Neural cell (in vitro differentiated cells): ENCODE results near the gene ETV6. TPM values are rescaled to one million over a fixed set of nuclear protein-coding genes. Genes with fewer than 3 reads are reported as not detected.

Experiments used
- H2AFZ ChIP-seq: fragments of 200-600, 300-800 bp; sonication (generic), shearing (Covaris generic); 2 replicates; pipeline ENCODE4 v1.6.0; 2014; ENCODE audit warnings: low read depth, mild to moderate bottlenecking, antibody characterized with exemption, low read length, moderate library complexity
- H3F3A ChIP-seq: fragments of 200-600 bp; shearing (Covaris generic); 2 replicates; pipeline ENCODE4 v1.6.1; 2016; ENCODE audit warnings: mild to moderate bottlenecking, moderate library complexity, mixed read lengths, antibody characterized with exemption, low read length; ENCODE audit not compliant: insufficient read depth, poor library complexity, severe bottlenecking
- H3K27ac ChIP-seq: fragments of 200-600, 300-800 bp; sonication (generic), shearing (Covaris generic); 2 replicates; pipeline ENCODE4 v1.5.1; 2014; ENCODE audit warnings: mild to moderate bottlenecking, low read length, moderate library complexity
- H3K27me3 ChIP-seq: fragments of 300-800, 200-600 bp; sonication (generic), shearing (Covaris generic); 2 replicates; pipeline ENCODE4 v1.6.0; 2014; ENCODE audit warnings: mild to moderate bottlenecking, low read depth, low read length, moderate library complexity; ENCODE audit not compliant: insufficient read depth
- H3K36me3 ChIP-seq: fragments of 300-800, 200-600 bp; sonication (generic), shearing (Covaris generic); 2 replicates; pipeline ENCODE4 v1.5.1; 2014; ENCODE audit warnings: mild to moderate bottlenecking, antibody characterized with exemption, low read length, moderate library complexity; ENCODE audit not compliant: insufficient read depth
- H3K4me2 ChIP-seq: fragments of 300-800, 200-600 bp; sonication (generic), shearing (Covaris generic); 2 replicates; pipeline ENCODE4 v1.6.0; 2014; ENCODE audit warnings: mild to moderate bottlenecking, low read length
- H3K4me3 ChIP-seq: fragments of 300-800, 200-600 bp; sonication (generic), shearing (Covaris generic); 2 replicates; pipeline ENCODE4 v1.5.1; 2014; ENCODE audit warnings: mild to moderate bottlenecking, low read length, moderate library complexity
- H3K79me2 ChIP-seq: fragments of 200-600 bp; shearing (Covaris generic); replicated peaks from 2 replicates; pipeline ENCODE4 v1.6.0; 2014; ENCODE audit warnings: mild to moderate bottlenecking, low read length, moderate library complexity; ENCODE audit not compliant: insufficient read depth
- H3K9ac ChIP-seq: fragments of 300-800, 200-600 bp; sonication (generic), shearing (Covaris generic); 2 replicates; pipeline ENCODE4 v1.6.1; 2016; ENCODE audit warnings: mild to moderate bottlenecking, low read length, mixed read lengths
- H3K9me2 ChIP-seq: fragments of 200-600 bp; shearing (Covaris generic); 2 replicates; pipeline ENCODE4 v1.6.1; 2016; ENCODE audit warnings: mild to moderate bottlenecking, low read length, mixed read lengths; ENCODE audit not compliant: insufficient read depth
- H3K9me3 ChIP-seq: fragments of 200-600, 300-800 bp; sonication (generic), shearing (Covaris generic); 2 replicates; pipeline ENCODE4 v1.6.1; 2016; ENCODE audit warnings: mild to moderate bottlenecking, mixed run types, low read length, moderate library complexity, mixed read lengths
- H4K20me1 ChIP-seq: fragments of 200-600 bp; shearing (Covaris generic); 2 replicates; pipeline ENCODE4 v1.6.1; 2016; ENCODE audit warnings: mild to moderate bottlenecking, mixed run types; ENCODE audit not compliant: insufficient read depth
- CTCF ChIP-seq: fragments of 450-650 bp; IDR thresholded peaks from 2 replicates; pipeline ENCODE4 v1.5.1; 2014; ENCODE audit warnings: antibody characterized with exemption, mild to moderate bottlenecking, moderate library complexity; ENCODE audit not compliant: poor library complexity, severe bottlenecking
- EP300 ChIP-seq: fragments of 450-650 bp; conservative IDR thresholded peaks from 2 replicates; pipeline ENCODE4 v1.6.1; 2014; ENCODE audit warnings: antibody characterized with exemption, mild to moderate bottlenecking, moderate library complexity; ENCODE audit not compliant: poor library complexity, severe bottlenecking
- EZH2 ChIP-seq: fragments of 200-600, 300-800 bp; shearing (Covaris generic), sonication (generic); IDR thresholded peaks from 2 replicates; pipeline ENCODE4 v1.6.1; 2014; ENCODE audit warnings: antibody characterized with exemption, low read length, borderline replicate concordance, mild to moderate bottlenecking; ENCODE audit not compliant: insufficient read depth, poor library complexity, severe bottlenecking
- MXI1 ChIP-seq: fragments of 450-650 bp; conservative IDR thresholded peaks from 2 replicates; pipeline ENCODE4 v1.6.1; 2014; ENCODE audit warnings: antibody characterized with exemption, mild to moderate bottlenecking; ENCODE audit not compliant: poor library complexity, severe bottlenecking
- POLR2AphosphoS5 ChIP-seq: IDR thresholded peaks from 2 replicates; pipeline ENCODE4 v1.6.1; 2012
- RAD21 ChIP-seq: fragments of 450-650 bp; conservative IDR thresholded peaks from 2 replicates; pipeline ENCODE4 v1.6.1; 2014; ENCODE audit warnings: antibody characterized with exemption, mild to moderate bottlenecking, moderate library complexity
- REST ChIP-seq: IDR thresholded peaks from 2 replicates; pipeline ENCODE4 v1.6.1; 2012; ENCODE audit warnings: borderline replicate concordance
- SMC3 ChIP-seq: fragments of 450-650 bp; conservative IDR thresholded peaks from 2 replicates; pipeline ENCODE4 v1.6.1; 2014; ENCODE audit warnings: antibody characterized with exemption, mild to moderate bottlenecking, moderate library complexity; ENCODE audit not compliant: poor library complexity
- TAF1 ChIP-seq: IDR thresholded peaks from 2 replicates; pipeline ENCODE4 v1.6.1; 2012; ENCODE audit warnings: low read depth
- polyA plus RNA-seq: library from polyadenylated mRNA; depleted of rRNA; stranded (reverse); fragments of >200 nt; gene quantifications from 2 replicates; pipeline ENCODE4 v1.2.3, GENCODE V29; 2014

ETV6 gene
- polyA plus RNA-seq, 1 donor from 2014 or later: 1.6 TPM

- H3K9me2 ChIP-seq: no peaks in the 10 kb centered on the region
- no peak for TF ChIP-seq TAF1
- no peak for TF ChIP-seq MXI1
- no peak for TF ChIP-seq POLR2AphosphoS5
- TF ChIP-seq SMC3: no peak
- no peak for TF ChIP-seq RAD21
- TF ChIP-seq EZH2: no peak
- no peak for TF ChIP-seq REST
- TF ChIP-seq EP300: no peak
- no peak for TF ChIP-seq CTCF
- no peak overlapping the region for H3K9ac ChIP-seq
- H3K27me3 ChIP-seq: no peaks in the 10 kb centered on the region
- H3K27ac ChIP-seq: no peak overlapping the region
- H3K79me2 ChIP-seq: no peaks in the 10 kb centered on the region
- no peaks in the 10 kb centered on the region for H3K9me3 ChIP-seq
- H3K4me3 ChIP-seq: no peak overlapping the region
- no peak overlapping the region for H2AFZ ChIP-seq
- H3K4me2 ChIP-seq: no peak overlapping the region
- no peaks in the 10 kb centered on the region for H3F3A ChIP-seq
- no peaks in the 10 kb centered on the region for H3K36me3 ChIP-seq
- no peaks in the 10 kb centered on the region for H4K20me1 ChIP-seq
Observed at GRCh38 chr12:11674894-11675390, 25.5 kb downstream of the ETV6 start.

- Histone ChIP-seq H3F3A (no peaks in the 10 kb centered on the region), H3K27me3 (no peaks in the 10 kb centered on the region), H3K4me3 (no peak overlapping the region), H3K9me2 (no peaks in the 10 kb centered on the region), H3K27ac (no peak overlapping the region), H2AFZ (no peak overlapping the region), H3K9ac (no peak overlapping the region), H3K9me3 (no peaks in the 10 kb centered on the region), H4K20me1 (no peaks in the 10 kb centered on the region), H3K79me2 (no peaks in the 10 kb centered on the region), H3K4me2 (no peak overlapping the region), H3K36me3 (no peaks in the 10 kb centered on the region)
- TF ChIP-seq EZH2 (no peak), MXI1 (no peak), REST (no peak), SMC3 (no peak), POLR2AphosphoS5 (no peak), EP300 (no peak), TAF1 (no peak), RAD21 (no peak), CTCF (no peak)
Observed at GRCh38 chr12:11676052-11676451, 26.6 kb downstream of the ETV6 start.
